ENCODE results near the gene MLN. TPM values are rescaled to one million over a fixed set of nuclear protein-coding genes. Genes with fewer than 3 reads are reported as not detected.

The MLN gene
- not detected for polyA plus RNA-seq (2012; ENCODE audit: low read depth, missing spikeins)

DNA sequence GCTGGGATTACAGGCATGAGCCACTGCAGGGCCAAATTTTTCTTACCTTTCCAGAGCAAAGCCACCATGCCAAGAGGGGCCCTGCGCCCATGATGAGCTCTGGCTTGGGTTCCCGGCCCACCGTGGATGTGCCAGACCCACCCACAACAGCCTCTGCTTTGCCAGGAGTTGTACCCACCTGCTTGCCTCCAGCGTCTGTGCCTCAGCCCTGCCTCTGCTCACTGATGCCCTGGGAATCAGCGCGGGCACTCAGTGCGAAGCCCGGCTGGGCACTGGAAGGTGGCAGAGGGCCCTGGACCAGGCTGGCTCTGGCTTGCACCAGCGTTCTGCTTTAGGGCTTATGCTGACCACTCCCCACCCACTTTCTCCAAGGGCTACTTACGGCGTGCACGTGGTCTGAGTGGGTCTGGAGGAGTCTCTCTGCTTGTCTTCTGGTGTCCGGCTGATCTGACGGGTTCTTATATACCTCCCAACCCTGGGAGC, at the start of gene MLN:
Gene MLN (minus strand): TSS at position 433 of the 483 bp plus-strand sequence. CDS start 2,840 bp downstream, outside the sequence.
- DNase-seq (ENCODE audit: insufficient read length, low spot score) (no peak), FAIRE-seq (no peak)
- TF ChIP-seq POLR2A (IDR thresholded peaks at IDR 0.05; ENCODE audit: low read depth, low read length) (no peak), POU2F2 (IDR thresholded peaks at IDR 0.05; ENCODE audit: low read depth, low read length) (no peak), POLR2AphosphoS5 (IDR thresholded peaks at IDR 0.05; ENCODE audit: low read depth, low read length) (no peak), PAX5 (IDR thresholded peaks at IDR 0.05; ENCODE audit: insufficient read depth, low read length, severe bottlenecking) (no peak), SPI1 (IDR thresholded peaks at IDR 0.05; ENCODE audit: low read depth, low read length) (no peak), TAF1 (IDR thresholded peaks at IDR 0.05; ENCODE audit: low read depth, low read length) (no peak)

DNA sequence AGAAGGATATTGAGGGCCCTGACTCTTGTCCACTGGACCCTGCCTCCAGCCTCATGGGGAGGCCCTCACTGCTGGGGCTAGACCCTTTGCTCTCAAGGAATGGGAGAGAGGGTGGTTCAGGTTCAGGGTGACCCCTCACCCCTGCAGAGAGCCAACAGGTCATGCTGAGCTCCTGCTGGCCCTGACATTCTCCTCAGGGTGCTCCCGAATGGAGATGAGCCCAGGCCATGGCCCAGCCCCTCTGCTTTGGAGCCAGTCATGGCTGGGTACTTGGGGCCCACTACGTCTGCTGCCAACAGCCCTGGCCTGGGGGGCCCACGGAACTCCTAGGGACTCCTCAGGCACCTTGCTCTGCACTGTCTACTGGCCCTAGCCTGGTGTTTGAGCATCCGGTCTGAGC, 49.2 kb upstream of the MLN start:
- TF ChIP-seq POU2F2 (IDR thresholded peaks at IDR 0.05; ENCODE audit: low read depth, low read length) (no peak), PAX5 (IDR thresholded peaks at IDR 0.05; ENCODE audit: insufficient read depth, low read length, severe bottlenecking) (no peak), TAF1 (IDR thresholded peaks at IDR 0.05; ENCODE audit: low read depth, low read length) (no peak), POLR2A (IDR thresholded peaks at IDR 0.05; ENCODE audit: low read depth, low read length) (no peak), POLR2AphosphoS5 (IDR thresholded peaks at IDR 0.05; ENCODE audit: low read depth, low read length) (no peak), SPI1 (IDR thresholded peaks at IDR 0.05; ENCODE audit: low read depth, low read length) (no peak)
- no peak for DNase-seq (ENCODE audit: insufficient read length, low spot score)
- FAIRE-seq: no peak

GRCh38 chr6:33851959-33852358, 48.2 kb upstream of the MLN start:
- no peak for DNase-seq (ENCODE audit: insufficient read length, low spot score)
- no peak for TF ChIP-seq POLR2AphosphoS5 (IDR thresholded peaks at IDR 0.05; ENCODE audit: low read depth, low read length)
- no peak for TF ChIP-seq POU2F2 (IDR thresholded peaks at IDR 0.05; ENCODE audit: low read depth, low read length)
- TF ChIP-seq SPI1 (IDR thresholded peaks at IDR 0.05; ENCODE audit: low read depth, low read length): no peak
- no peak for TF ChIP-seq PAX5 (IDR thresholded peaks at IDR 0.05; ENCODE audit: insufficient read depth, low read length, severe bottlenecking)
- TF ChIP-seq TAF1 (IDR thresholded peaks at IDR 0.05; ENCODE audit: low read depth, low read length): no peak
- no peak for TF ChIP-seq POLR2A (IDR thresholded peaks at IDR 0.05; ENCODE audit: low read depth, low read length)
- FAIRE-seq: no peak

DNA sequence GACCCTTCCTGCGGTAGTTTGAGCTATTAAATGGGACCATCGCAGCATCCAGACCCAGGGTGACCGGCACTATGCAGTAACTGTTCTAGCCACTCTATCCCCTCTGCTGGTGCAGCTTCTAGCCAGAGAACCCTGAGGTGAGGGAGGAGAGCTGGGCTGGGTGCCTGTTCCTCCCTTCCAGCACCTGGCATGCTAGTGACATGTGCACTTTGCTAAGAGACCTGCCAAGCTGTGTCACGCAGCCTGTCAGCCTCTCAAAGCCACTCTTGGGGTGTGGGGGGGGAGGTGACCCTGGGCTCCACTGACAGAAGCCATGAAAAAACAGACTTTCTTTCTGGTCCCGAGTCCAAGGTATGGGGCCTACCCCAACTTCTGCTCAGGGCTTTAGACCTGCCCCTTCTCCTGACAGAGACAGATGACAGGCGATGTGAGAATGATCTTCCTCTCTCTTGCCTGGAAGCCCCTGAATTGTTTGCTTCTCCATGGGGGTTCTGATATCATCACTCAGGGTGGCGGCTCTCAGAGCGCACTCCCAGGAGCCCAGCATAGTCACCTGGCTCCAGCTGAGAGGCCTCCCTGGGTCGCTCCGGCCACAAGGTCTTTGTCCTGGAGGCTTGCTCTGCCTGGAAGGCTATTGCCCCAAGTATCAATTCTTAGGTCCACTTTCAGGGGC, 47.2 kb upstream of the MLN start:
- DNase-seq (ENCODE audit: insufficient read length, low spot score) (no peak), FAIRE-seq (no peak)
- TF ChIP-seq SPI1 (IDR thresholded peaks at IDR 0.05; ENCODE audit: low read depth, low read length) (no peak), POU2F2 (IDR thresholded peaks at IDR 0.05; ENCODE audit: low read depth, low read length) (no peak), PAX5 (IDR thresholded peaks at IDR 0.05; ENCODE audit: insufficient read depth, low read length, severe bottlenecking) (no peak), POLR2AphosphoS5 (IDR thresholded peaks at IDR 0.05; ENCODE audit: low read depth, low read length) (no peak), TAF1 (IDR thresholded peaks at IDR 0.05; ENCODE audit: low read depth, low read length) (no peak), POLR2A (IDR thresholded peaks at IDR 0.05; ENCODE audit: low read depth, low read length) (no peak)

GRCh38 chr6:33850296-33850695, 46.5 kb upstream of the MLN start:
- FAIRE-seq: no peak
- TF ChIP-seq SPI1 (IDR thresholded peaks at IDR 0.05; ENCODE audit: low read depth, low read length) (no peak), PAX5 (IDR thresholded peaks at IDR 0.05; ENCODE audit: insufficient read depth, low read length, severe bottlenecking) (no peak), POLR2A (IDR thresholded peaks at IDR 0.05; ENCODE audit: low read depth, low read length) (no peak), POLR2AphosphoS5 (IDR thresholded peaks at IDR 0.05; ENCODE audit: low read depth, low read length) (no peak), TAF1 (IDR thresholded peaks at IDR 0.05; ENCODE audit: low read depth, low read length) (no peak), POU2F2 (IDR thresholded peaks at IDR 0.05; ENCODE audit: low read depth, low read length) (no peak)
- no peak for DNase-seq (ENCODE audit: insufficient read length, low spot score)

DNA sequence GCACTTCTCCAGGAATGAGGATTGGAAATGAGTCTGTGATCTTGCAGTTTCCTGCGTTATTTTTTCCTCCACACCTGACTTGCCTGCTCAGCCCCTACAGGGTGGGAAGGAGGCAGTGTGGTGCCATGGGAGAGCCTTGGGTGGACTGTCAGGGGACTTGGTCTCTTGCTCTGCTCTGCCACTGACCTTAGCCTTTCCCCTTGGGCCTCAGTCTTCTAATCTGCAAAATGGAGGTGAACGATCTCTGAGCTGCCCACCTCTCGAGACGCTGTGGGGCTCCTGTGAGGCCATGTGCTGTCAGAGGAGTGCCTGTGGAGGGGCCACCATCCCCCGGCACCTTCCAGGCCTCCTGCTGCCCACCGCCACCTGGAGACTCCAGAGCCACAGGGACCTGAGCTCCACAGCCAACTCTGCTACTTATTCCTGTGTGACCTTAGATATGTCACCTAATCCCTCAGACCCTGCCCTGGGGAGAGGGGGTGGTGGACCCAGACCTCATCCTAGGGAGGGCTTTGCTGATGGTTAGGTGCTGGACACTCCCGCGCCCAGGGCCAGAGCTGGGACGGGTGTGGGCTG, 45.8 kb upstream of the MLN start:
- TF ChIP-seq PAX5 (IDR thresholded peaks at IDR 0.05; ENCODE audit: insufficient read depth, low read length, severe bottlenecking) (no peak), POLR2AphosphoS5 (IDR thresholded peaks at IDR 0.05; ENCODE audit: low read depth, low read length) (no peak)
- FAIRE-seq (no peak), DNase-seq (ENCODE audit: insufficient read length, low spot score) (no peak)

DNA sequence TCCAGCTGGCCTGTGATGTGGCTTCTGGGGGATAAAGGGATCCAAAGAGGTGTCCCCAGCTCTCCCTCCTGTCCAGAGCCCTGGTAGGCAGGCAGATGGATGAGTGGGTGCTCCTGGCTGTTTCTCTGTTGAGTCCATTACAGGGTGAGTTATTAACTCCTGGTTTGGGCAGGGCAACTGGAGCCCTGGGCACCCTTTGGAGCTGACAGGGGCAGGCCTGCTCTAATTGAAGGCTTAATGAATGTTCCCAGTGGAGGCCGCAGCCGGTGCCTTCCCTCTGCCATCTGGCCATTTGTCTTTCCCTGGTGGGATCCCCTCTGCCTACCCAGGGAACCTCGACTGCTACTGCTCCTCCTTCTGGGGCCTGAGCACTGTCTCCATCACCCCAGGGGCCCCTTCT, 44.7 kb upstream of the MLN start:
- TF ChIP-seq POU2F2 (IDR thresholded peaks at IDR 0.05; ENCODE audit: low read depth, low read length) (no peak), PAX5 (IDR thresholded peaks at IDR 0.05; ENCODE audit: insufficient read depth, low read length, severe bottlenecking) (no peak), SPI1 (IDR thresholded peaks at IDR 0.05; ENCODE audit: low read depth, low read length) (no peak), TAF1 (IDR thresholded peaks at IDR 0.05; ENCODE audit: low read depth, low read length) (no peak), POLR2A (IDR thresholded peaks at IDR 0.05; ENCODE audit: low read depth, low read length) (no peak), POLR2AphosphoS5 (IDR thresholded peaks at IDR 0.05; ENCODE audit: low read depth, low read length) (no peak)
- FAIRE-seq (no peak), DNase-seq (ENCODE audit: insufficient read length, low spot score) (no peak)

- TF ChIP-seq TAF1 (IDR thresholded peaks at IDR 0.05; ENCODE audit: low read depth, low read length) (no peak), PAX5 (IDR thresholded peaks at IDR 0.05; ENCODE audit: insufficient read depth, low read length, severe bottlenecking) (no peak), POLR2AphosphoS5 (IDR thresholded peaks at IDR 0.05; ENCODE audit: low read depth, low read length) (no peak), POLR2A (IDR thresholded peaks at IDR 0.05; ENCODE audit: low read depth, low read length) (no peak), SPI1 (IDR thresholded peaks at IDR 0.05; ENCODE audit: low read depth, low read length) (no peak), POU2F2 (IDR thresholded peaks at IDR 0.05; ENCODE audit: low read depth, low read length) (no peak)
- DNase-seq (ENCODE audit: insufficient read length, low spot score) (no peak), FAIRE-seq (no peak)
Observed at GRCh38 chr6:33847867-33848266, 44.1 kb upstream of the MLN start.

- TF ChIP-seq POLR2A (IDR thresholded peaks at IDR 0.05; ENCODE audit: low read depth, low read length) (no peak), POLR2AphosphoS5 (IDR thresholded peaks at IDR 0.05; ENCODE audit: low read depth, low read length) (no peak), PAX5 (IDR thresholded peaks at IDR 0.05; ENCODE audit: insufficient read depth, low read length, severe bottlenecking) (no peak), POU2F2 (IDR thresholded peaks at IDR 0.05; ENCODE audit: low read depth, low read length) (no peak), SPI1 (IDR thresholded peaks at IDR 0.05; ENCODE audit: low read depth, low read length) (no peak), TAF1 (IDR thresholded peaks at IDR 0.05; ENCODE audit: low read depth, low read length) (no peak)
- DNase-seq (ENCODE audit: insufficient read length, low spot score): no peak
- no peak for FAIRE-seq
Observed at GRCh38 chr6:33847078-33847477, 43.3 kb upstream of the MLN start.

All from GM12891 (cell line).